Measurements from ENCODE around the gene VAC14.

GRCh38 chr16:70760221-70760620 lies 40.7 kb downstream of the VAC14 start:
- TF ChIP-seq CTCF (IDR thresholded peaks at IDR 0.05): no peak
- TF ChIP-seq POLR2A (IDR thresholded peaks at IDR 0.05): no peak

Measured in lower leg skin (tissue), 3 donors.